Cardiac muscle cell (in vitro differentiated cells and primary cell): Measurements from ENCODE around the gene OR4L1. TPM values are rescaled to one million over a fixed set of nuclear protein-coding genes. Genes with fewer than 3 reads are reported as not detected.

Experiments
- DNase-seq, 2 donors: peaks; one replicate each; pipeline versions ENCODE4 v3.0.0 to v3.0.0-alpha.2; 2010 to 2017; ENCODE audit warnings: low read depth in 1 of 2, low spot score in 1 of 2
- H3K27ac ChIP-seq: fragments of 200-600 bp; sonication (generic); 2 replicates; pipeline ENCODE4 v1.5.1; 2016
- H3K27me3 ChIP-seq: fragments of 200-600 bp; sonication (generic); 2 replicates; pipeline ENCODE4 v1.6.0; 2016; ENCODE audit warnings: control low read depth
- H3K36me3 ChIP-seq: fragments of 200-600 bp; sonication (generic); 2 replicates; pipeline ENCODE4 v1.5.1; 2016; ENCODE audit warnings: control low read depth
- H3K4me1 ChIP-seq: fragments of 200-600 bp; sonication (generic); 2 replicates; pipeline ENCODE4 v1.8.1; 2017; ENCODE audit warnings: low read depth, mild to moderate bottlenecking, mixed run types
- H3K4me3 ChIP-seq: fragments of 200-600 bp; sonication (generic); 2 replicates; pipeline ENCODE4 v1.5.1; 2016; ENCODE audit warnings: mild to moderate bottlenecking
- H3K9me3 ChIP-seq: fragments of 200-600 bp; sonication (generic); 2 replicates; pipeline ENCODE4 v1.5.1; 2017; ENCODE audit warnings: low read depth, mild to moderate bottlenecking, control low read depth
- polyA plus RNA-seq: library from polyadenylated mRNA; unstranded; fragments of >200 nt; fragmentation: Nextera tagmentation; extraction: Ambion mirVana; gene quantifications from 2 replicates; pipeline ENCODE4 v1.2.1, GENCODE V29; 2016
- total RNA-seq: library from RNA; depleted of rRNA; stranded (reverse); fragments of >200 nt; gene quantifications from 2 replicates; pipeline ENCODE4 v1.2.3, GENCODE V29; 2016
- TF ChIP-seq, protein P1 (sequence below): IDR thresholded peaks from 2 replicates; pipeline ENCODE4 v1.5.1; 2012; ENCODE audit warnings: low read depth, mild to moderate bottlenecking, low read length

Gene OR4L1
- total RNA-seq (not detected in 2 replicates), polyA plus RNA-seq (not detected in 2 replicates)

- no peak within 1 kb of the TSS for H3K27ac ChIP-seq
- no peaks in the 10 kb centered on the region for H3K36me3 ChIP-seq
- H3K27me3 ChIP-seq = no peaks in the 10 kb centered on the region
- peaks cover 3% of the 10 kb centered on the region for H3K9me3 ChIP-seq
- no peak within 1 kb of the TSS for H3K4me3 ChIP-seq
- no peak for DNase-seq
- TF ChIP-seq, protein P1, sequence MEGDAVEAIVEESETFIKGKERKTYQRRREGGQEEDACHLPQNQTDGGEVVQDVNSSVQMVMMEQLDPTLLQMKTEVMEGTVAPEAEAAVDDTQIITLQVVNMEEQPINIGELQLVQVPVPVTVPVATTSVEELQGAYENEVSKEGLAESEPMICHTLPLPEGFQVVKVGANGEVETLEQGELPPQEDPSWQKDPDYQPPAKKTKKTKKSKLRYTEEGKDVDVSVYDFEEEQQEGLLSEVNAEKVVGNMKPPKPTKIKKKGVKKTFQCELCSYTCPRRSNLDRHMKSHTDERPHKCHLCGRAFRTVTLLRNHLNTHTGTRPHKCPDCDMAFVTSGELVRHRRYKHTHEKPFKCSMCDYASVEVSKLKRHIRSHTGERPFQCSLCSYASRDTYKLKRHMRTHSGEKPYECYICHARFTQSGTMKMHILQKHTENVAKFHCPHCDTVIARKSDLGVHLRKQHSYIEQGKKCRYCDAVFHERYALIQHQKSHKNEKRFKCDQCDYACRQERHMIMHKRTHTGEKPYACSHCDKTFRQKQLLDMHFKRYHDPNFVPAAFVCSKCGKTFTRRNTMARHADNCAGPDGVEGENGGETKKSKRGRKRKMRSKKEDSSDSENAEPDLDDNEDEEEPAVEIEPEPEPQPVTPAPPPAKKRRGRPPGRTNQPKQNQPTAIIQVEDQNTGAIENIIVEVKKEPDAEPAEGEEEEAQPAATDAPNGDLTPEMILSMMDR = no peak
- no peaks in the 10 kb centered on the region for H3K4me1 ChIP-seq
These were observed at the start of gene OR4L1 for GRCh38 chr14:20059745-20060144. Gene OR4L1 (plus strand): TSS chr14:20060045. CDS start chr14:20060045, 0 bp downstream.

DNA sequence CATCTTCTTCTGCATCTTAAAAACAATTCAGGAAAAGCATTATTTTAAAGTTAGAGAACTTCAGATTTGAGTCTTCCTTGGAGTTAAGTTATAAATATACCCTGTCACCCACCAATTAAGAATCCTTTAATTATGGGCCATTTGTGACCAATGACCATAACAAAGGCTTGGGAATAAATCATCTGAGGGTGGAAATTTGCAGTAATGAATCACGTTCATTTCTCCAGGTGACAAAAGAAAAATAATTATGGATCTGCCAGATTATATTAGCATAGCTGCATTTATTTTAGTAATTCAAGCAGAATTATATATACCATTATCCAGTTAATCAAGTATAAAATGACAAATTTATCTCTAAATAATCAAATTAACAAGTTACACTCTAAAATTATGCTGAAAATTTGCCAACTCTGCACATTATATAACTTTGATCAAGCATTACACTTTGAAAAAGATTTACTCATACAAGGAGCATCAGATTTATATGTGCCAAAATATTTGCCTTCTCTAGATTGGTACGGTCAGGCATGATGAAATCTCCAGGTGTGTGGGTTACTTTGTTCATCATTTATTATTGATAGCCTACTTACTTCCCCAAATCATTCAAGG is 40.5 kb upstream of the OR4L1 start, which contains the start of gene OR4K14:
OR4K14 (minus strand) TSS at position 51 of the 609 bp plus-strand sequence. CDS start 4,114 bp downstream, outside the sequence.
- DNase-seq = no peak

DNA sequence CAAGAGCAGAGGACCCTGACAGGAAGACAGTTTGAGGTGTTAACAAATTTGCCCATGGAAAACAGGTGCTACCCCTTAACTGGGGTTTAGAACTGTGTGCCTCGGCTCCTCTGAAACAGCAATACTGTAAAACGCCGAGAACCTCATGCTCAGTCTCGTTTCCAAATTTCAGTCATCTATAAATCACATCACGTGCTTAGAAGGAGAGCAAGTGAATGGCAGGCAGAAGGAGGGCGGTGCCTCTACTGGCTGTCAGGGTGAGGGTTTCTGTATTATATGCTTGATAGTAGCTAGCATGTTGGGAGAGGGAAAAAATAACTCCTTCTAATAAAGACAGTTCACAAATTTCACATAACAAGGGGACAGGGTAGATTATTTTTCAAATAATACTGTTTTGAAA is 28.8 kb upstream of the OR4L1 start:
- no peaks in the 10 kb centered on the region for H3K4me1 ChIP-seq
- peaks cover 5% of the 10 kb centered on the region for H3K9me3 ChIP-seq
- TF ChIP-seq, protein P1 = no peak
- no peak for DNase-seq
- H3K27ac ChIP-seq = no peak overlapping the region
- H3K36me3 ChIP-seq = no peaks in the 10 kb centered on the region
- no peak overlapping the region for H3K4me3 ChIP-seq
- no peaks in the 10 kb centered on the region for H3K27me3 ChIP-seq

More for the DNA sequence above, 40.5 kb upstream of the OR4L1 start, which contains the start of gene OR4K14:
- H3K4me3 ChIP-seq = no peak within 1 kb of the TSS
- TF ChIP-seq, protein P1 = no peak
- peaks cover 7% of the 10 kb centered on the region for H3K9me3 ChIP-seq
- no peak within 1 kb of the TSS for H3K27ac ChIP-seq
- H3K36me3 ChIP-seq = no peaks in the 10 kb centered on the region
- H3K27me3 ChIP-seq = no peaks in the 10 kb centered on the region
- no peaks in the 10 kb centered on the region for H3K4me1 ChIP-seq

GRCh38 chr14:20035449-20035848 is 24.4 kb upstream of the OR4L1 start:
- peaks cover 5% of the 10 kb centered on the region for H3K9me3 ChIP-seq
- no peaks in the 10 kb centered on the region for H3K27me3 ChIP-seq
- DNase-seq = no peak
- TF ChIP-seq, protein P1 = no peak
- no peak overlapping the region for H3K27ac ChIP-seq
- H3K4me1 ChIP-seq = no peaks in the 10 kb centered on the region
- no peak overlapping the region for H3K4me3 ChIP-seq
- no peaks in the 10 kb centered on the region for H3K36me3 ChIP-seq

DNA sequence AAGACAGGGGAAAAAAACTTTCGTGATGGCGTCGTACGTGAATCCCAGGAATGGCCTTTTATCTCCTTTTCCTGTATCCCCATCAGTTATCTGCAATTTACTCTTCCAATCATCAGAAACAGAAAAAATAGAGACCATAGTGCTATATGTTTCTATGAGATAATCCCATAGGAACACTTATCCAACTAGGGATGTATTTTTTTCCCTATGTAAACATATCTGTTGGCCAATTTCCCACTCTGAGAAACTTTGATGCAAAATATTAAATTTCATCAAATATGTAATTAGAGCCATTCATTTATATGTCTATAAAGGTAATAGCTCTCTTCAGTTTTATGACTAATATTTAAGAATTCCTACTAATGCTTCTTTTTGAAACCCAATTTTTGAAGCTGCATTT is 23.9 kb upstream of the OR4L1 start, which contains the start of gene OR4K13:
OR4K13 (minus strand) TSS at position 101 of the 400 bp plus-strand sequence. CDS start 1,280 bp downstream, outside the sequence.
- H3K36me3 ChIP-seq = no peaks in the 10 kb centered on the region
- H3K4me3 ChIP-seq = no peak within 1 kb of the TSS
- no peaks in the 10 kb centered on the region for H3K27me3 ChIP-seq
- TF ChIP-seq, protein P1 = no peak
- H3K9me3 ChIP-seq = peaks cover 5% of the 10 kb centered on the region
- H3K4me1 ChIP-seq = no peaks in the 10 kb centered on the region
- no peak within 1 kb of the TSS for H3K27ac ChIP-seq
- DNase-seq = no peak
